B cell (primary cell): ENCODE results near the gene ZWILCH.

Experiments
- EZH2 ChIP-seq: IDR thresholded peaks from 2 replicates; pipeline ENCODE4 v1.6.1; 2012; ENCODE audit warnings: borderline replicate concordance, low read depth, mild to moderate bottlenecking, moderate library complexity, low read length; ENCODE audit not compliant: insufficient read depth, poor library complexity, severe bottlenecking
- TF ChIP-seq, protein P1 (sequence below): fragments of 200-600 bp; IDR thresholded peaks from one replicate; pipeline ENCODE4 v1.8.0; 2022; ENCODE audit warnings: antibody characterized with exemption, mild to moderate bottlenecking

DNA sequence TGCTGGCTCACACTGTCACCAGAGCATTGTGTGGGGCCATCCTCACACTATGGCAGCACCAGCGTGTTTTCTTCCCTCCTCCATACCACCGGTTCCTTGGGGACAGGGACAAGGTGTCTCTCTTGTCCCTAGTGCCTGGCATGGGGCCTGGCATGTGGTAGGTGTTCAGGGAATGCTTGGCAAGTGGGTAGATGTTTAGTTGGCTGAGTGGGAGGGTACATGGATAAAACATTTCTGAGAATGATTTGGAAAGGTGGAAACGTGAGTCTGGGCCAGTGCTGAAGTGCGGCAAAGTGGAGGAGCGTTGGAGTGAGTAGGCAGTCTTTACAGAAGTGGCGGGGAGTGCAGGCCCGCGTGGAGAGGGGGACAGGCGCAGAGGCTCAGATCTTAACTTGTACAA lies 22.6 kb upstream of the ZWILCH start:
- TF ChIP-seq, protein P1, sequence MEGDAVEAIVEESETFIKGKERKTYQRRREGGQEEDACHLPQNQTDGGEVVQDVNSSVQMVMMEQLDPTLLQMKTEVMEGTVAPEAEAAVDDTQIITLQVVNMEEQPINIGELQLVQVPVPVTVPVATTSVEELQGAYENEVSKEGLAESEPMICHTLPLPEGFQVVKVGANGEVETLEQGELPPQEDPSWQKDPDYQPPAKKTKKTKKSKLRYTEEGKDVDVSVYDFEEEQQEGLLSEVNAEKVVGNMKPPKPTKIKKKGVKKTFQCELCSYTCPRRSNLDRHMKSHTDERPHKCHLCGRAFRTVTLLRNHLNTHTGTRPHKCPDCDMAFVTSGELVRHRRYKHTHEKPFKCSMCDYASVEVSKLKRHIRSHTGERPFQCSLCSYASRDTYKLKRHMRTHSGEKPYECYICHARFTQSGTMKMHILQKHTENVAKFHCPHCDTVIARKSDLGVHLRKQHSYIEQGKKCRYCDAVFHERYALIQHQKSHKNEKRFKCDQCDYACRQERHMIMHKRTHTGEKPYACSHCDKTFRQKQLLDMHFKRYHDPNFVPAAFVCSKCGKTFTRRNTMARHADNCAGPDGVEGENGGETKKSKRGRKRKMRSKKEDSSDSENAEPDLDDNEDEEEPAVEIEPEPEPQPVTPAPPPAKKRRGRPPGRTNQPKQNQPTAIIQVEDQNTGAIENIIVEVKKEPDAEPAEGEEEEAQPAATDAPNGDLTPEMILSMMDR: no peak
- no peak for TF ChIP-seq EZH2
